Measurements from ENCODE around the gene RELL1.

- TF ChIP-seq FOXM1 (IDR thresholded peaks at IDR 0.05; ENCODE audit: borderline replicate concordance), result no peak
- no peak for TF ChIP-seq BHLHE40 (IDR thresholded peaks at IDR 0.05; ENCODE audit: borderline replicate concordance)
- TF ChIP-seq TARDBP (IDR thresholded peaks at IDR 0.05), result no peak
- TF ChIP-seq ZNF384 (IDR thresholded peaks at IDR 0.05), result no peak
- no peak for TF ChIP-seq L3MBTL2 (conservative IDR thresholded peaks at IDR 0.05)
- TF ChIP-seq HDGF (IDR thresholded peaks at IDR 0.05; ENCODE audit: borderline replicate concordance), result no peak
- no peak for TF ChIP-seq SP1 (IDR thresholded peaks at IDR 0.05)
- TF ChIP-seq LEF1 (IDR thresholded peaks at IDR 0.05; ENCODE audit: borderline replicate concordance), result no peak
- TF ChIP-seq SUZ12 (IDR thresholded peaks at IDR 0.05), result no peak
Measured at GRCh38 chr4:37723067-37723466, 36.9 kb upstream of the RELL1 start.
